NCI-H2029 treated with DMSO at 0.1 percent for 48 hours (cell line): Measurements from ENCODE around the gene TATDN2.

Source experiments
- DNase-seq: peaks from one replicate; lab custom pipeline; 2025; lab: John Stamatoyannopoulos, UW

The TATDN2 gene

GRCh38 chr3:10317311-10317960 is 69.2 kb downstream of the TATDN2 start:
- DNase-seq = no peak

DNA sequence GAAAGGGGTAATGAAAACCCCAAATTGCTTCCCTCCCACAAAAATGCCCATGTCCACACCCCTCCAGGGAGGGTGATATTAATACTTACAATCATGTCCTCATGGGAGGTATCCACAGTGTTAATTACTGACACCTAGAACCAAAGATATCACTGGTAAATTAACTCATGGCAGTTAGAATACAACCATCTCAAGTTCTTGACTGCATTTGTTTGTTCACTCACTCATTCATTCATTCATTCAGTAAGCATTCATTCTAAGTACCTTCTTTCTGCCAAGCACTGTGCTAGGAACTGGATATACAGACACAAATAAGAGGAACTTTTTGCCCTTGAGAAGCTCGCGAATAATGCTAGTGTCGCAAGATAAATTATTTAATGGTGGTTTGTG is 69.7 kb downstream of the TATDN2 start:
- DNase-seq = no peak

GRCh38 chr3:10319251-10319650 is 71.0 kb downstream of the TATDN2 start:
- DNase-seq = no peak

- DNase-seq = no peak
These were observed 71.5 kb downstream of the TATDN2 start for GRCh38 chr3:10319804-10320203.

GRCh38 chr3:10320320-10320677 is 72.0 kb downstream of the TATDN2 start:
- no peak for DNase-seq

DNA sequence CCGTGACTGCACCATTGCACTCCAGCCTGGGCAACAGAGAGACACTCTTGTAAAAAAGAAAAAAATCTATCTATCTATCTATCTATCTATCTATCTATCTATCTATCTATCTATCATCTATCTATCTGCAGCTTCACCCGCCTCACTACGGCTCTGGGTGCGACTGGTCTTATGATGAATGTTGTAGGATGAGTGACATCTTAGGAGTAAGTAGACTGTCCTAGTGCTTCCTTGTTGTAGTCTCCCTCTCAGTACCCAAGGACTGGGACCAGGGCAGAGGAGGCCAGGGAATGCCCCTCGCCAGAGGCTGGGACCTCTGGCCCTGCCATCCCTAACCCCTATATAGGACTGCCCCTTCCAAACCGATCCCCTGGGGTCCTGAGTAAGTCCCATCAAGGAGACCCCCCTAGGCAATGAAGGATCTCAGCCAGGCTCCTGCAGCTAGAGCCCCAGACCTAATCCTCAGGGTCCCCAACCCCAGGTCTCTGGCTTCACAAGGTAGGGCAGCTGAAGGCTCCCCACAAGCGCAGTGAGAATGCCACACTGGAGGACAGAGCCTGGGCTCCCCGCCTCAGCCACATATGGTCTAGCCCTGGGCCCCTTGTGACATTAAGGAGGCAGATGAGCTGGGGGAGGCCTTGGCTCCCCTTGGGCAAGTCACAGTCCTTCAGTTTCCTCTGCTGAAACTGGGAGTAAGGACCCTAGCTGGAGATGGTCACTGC is 73.5 kb downstream of the TATDN2 start:
- DNase-seq = no peak

DNA sequence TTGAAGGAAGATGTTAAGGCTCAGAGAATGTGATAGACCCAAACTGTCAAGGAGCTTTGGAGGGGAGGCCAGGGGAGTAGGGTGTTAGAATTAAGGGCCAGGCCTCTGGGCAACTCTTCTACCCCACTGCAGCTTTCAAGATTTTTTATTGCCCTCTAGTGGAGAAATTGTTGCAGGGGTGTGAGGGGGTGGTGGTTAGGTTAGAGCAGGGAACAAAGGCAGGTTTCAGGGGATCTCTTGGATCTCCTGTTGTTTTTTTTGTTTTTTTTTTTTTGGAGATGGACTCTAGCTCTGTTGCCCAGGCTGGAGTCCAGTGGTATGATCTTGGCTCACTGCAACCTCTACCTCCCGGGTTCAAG is 74.1 kb downstream of the TATDN2 start:
- no peak for DNase-seq

GRCh38 chr3:10327592-10327991 is 79.3 kb downstream of the TATDN2 start:
- DNase-seq = no peak

DNA sequence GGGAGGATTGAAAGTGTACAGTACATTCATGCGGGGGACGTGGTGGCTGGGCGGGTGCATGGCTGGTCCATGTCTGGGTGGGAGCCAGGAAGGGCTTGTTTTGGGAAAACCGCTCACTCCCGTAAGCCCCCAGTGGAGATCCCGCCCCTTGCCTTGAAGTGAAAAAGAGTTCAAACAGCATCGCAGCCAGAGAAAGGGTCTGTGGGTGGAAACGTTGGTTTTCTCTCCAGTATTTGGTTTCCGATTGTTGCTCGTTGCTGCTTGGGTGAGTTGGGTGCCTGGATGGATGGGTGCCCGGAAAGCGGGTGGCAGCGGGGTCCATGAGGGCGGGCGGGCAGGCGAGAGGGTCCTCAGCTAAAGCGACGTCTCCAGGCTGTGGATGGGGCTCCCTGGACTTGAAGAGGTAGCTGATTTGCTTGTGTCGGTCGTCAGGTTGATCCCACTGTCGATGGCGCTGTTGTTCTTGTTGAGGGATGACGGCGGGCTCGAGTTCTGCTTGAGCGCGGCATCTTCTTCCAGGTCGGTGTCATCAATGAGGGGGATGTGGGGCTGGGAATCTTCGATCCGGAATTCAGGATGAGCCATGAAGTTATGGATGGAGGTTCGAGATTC is 80.3 kb downstream of the TATDN2 start:
- no peak for DNase-seq

DNA sequence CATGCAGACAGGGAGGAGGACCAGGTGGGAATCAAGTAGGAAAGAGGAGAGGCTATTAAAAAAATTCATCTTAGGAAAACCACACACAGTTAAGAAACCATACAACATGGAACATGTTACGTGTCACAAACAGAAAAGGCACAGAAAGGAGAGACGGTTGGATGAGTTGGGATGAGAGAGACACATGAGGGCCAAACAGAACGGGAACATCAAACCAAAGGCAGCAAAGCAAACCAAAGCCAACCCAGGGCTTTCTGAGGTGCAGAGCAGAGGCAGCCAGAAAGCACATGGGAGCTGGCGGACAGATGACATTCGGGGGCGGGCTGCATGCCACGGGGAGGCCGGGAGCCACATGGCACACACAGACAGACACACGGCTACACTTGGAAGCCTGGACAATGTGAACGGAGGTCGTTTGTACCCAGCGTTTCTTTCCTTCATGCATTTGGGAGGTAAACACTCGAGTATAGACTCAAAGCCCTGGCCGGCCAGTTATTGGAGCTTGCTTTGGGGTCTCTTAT is 81.3 kb downstream of the TATDN2 start:
- DNase-seq = no peak

GRCh38 chr3:10330319-10330718 is 82.1 kb downstream of the TATDN2 start:
- no peak for DNase-seq
